ENCODE results near the gene LAMC3. TPM values are rescaled to one million over a fixed set of nuclear protein-coding genes. Genes with fewer than 3 reads are reported as not detected.

Gene LAMC3
- total RNA-seq, 2 experiments from 2014 or later, result 0.19 to 2.2 TPM

GRCh38 chr9:131116281-131117120 lies 107.5 kb downstream of the LAMC3 start:
- Histone ChIP-seq H3K4me1 (ENCODE audit: insufficient read depth, low read length, poor library complexity, severe bottlenecking) (no peaks in the 10 kb centered on the region), H3K4me3 (ENCODE audit: low read depth, low read length, poor library complexity, severe bottlenecking) (no peak overlapping the region), H3K4me2 (ENCODE audit: low read length) (no peak overlapping the region), H3K27ac (ENCODE audit: low read depth, low read length, poor library complexity, severe bottlenecking) (no peak overlapping the region), H2AFZ (ENCODE audit: low read length) (no peak overlapping the region), H3K9me3 (ENCODE audit: low read length) (no peaks in the 10 kb centered on the region), H3K36me3 (ENCODE audit: insufficient read depth, low read length) (no peaks in the 10 kb centered on the region), H3K9me2 (ENCODE audit: insufficient read depth, low read length) (no peaks in the 10 kb centered on the region), H3K79me2 (ENCODE audit: insufficient read depth, low read depth, low read length) (no peaks in the 10 kb centered on the region), H4K20me1 (ENCODE audit: insufficient read depth, low read length) (no peaks in the 10 kb centered on the region)
- ChIA-PET POLR2A (no interaction called here), CTCF (ENCODE audit: unreplicated experiment) (no interaction called here)
- TF ChIP-seq EZH2phosphoT487 (IDR thresholded peaks at IDR 0.05; ENCODE audit: borderline replicate concordance, low read depth, low read length) (no peak), CTCF (conservative IDR thresholded peaks at IDR 0.05; ENCODE audit: low read length) (no peak)
- BruUV-seq (replicated peaks), result no TSS peak
- DNase-seq (ENCODE audit: low spot score), result no peak
- intact Hi-C loops (cut with micrococcal nuclease; ENCODE audit: unreplicated experiment), result no loop called here

- Histone ChIP-seq H2AFZ (ENCODE audit: low read length) (no peak overlapping the region), H3K9me3 (ENCODE audit: low read length) (no peaks in the 10 kb centered on the region), H3K9me2 (ENCODE audit: insufficient read depth, low read length) (no peaks in the 10 kb centered on the region), H3K79me2 (ENCODE audit: insufficient read depth, low read depth, low read length) (no peaks in the 10 kb centered on the region), H3K4me1 (ENCODE audit: insufficient read depth, low read length, poor library complexity, severe bottlenecking) (no peaks in the 10 kb centered on the region), H4K20me1 (ENCODE audit: insufficient read depth, low read length) (no peaks in the 10 kb centered on the region), H3K4me2 (ENCODE audit: low read length) (no peak overlapping the region), H3K27ac (ENCODE audit: low read depth, low read length, poor library complexity, severe bottlenecking) (no peak overlapping the region), H3K4me3 (ENCODE audit: low read depth, low read length, poor library complexity, severe bottlenecking) (no peak overlapping the region), H3K36me3 (ENCODE audit: insufficient read depth, low read length) (no peaks in the 10 kb centered on the region)
- ChIA-PET POLR2A (interaction anchor here (0.5 kb wide), 1 partner anchor 9 kb away, joined by 3 read pairs; no protein-coding TSS in a partner anchor), CTCF (ENCODE audit: unreplicated experiment) (no interaction called here)
- no peak for TF ChIP-seq CTCF (conservative IDR thresholded peaks at IDR 0.05; ENCODE audit: low read length)
- no peak for TF ChIP-seq EZH2phosphoT487 (IDR thresholded peaks at IDR 0.05; ENCODE audit: borderline replicate concordance, low read depth, low read length)
- intact Hi-C loops (cut with micrococcal nuclease; ENCODE audit: unreplicated experiment), result no loop called here
- BruUV-seq (replicated peaks), result no TSS peak
- no peak for DNase-seq (ENCODE audit: low spot score)
These were observed 108.3 kb downstream of the LAMC3 start for GRCh38 chr9:131117121-131117761.

GRCh38 chr9:131117762-131118145 lies 108.8 kb downstream of the LAMC3 start:
- intact Hi-C loops (cut with micrococcal nuclease; ENCODE audit: unreplicated experiment), result no loop called here
- no peaks in the 10 kb centered on the region for H3K36me3 ChIP-seq (ENCODE audit: insufficient read depth, low read length)
- POLR2A ChIA-PET, result interaction anchor here (0.7 kb wide), 1 partner anchor 8 kb away, joined by 3 read pairs; no protein-coding TSS in a partner anchor
- no TSS peak for BruUV-seq (replicated peaks)
- no peaks in the 10 kb centered on the region for H3K79me2 ChIP-seq (ENCODE audit: insufficient read depth, low read depth, low read length)
- H3K4me2 ChIP-seq (ENCODE audit: low read length), result no peak overlapping the region
- no peaks in the 10 kb centered on the region for H3K9me3 ChIP-seq (ENCODE audit: low read length)
- no peak overlapping the region for H2AFZ ChIP-seq (ENCODE audit: low read length)
- CTCF ChIA-PET (ENCODE audit: unreplicated experiment), result no interaction called here
- H3K4me1 ChIP-seq (ENCODE audit: insufficient read depth, low read length, poor library complexity, severe bottlenecking), result no peaks in the 10 kb centered on the region
- H3K4me3 ChIP-seq (ENCODE audit: low read depth, low read length, poor library complexity, severe bottlenecking), result no peak overlapping the region
- TF ChIP-seq CTCF (conservative IDR thresholded peaks at IDR 0.05; ENCODE audit: low read length) (no peak), EZH2phosphoT487 (IDR thresholded peaks at IDR 0.05; ENCODE audit: borderline replicate concordance, low read depth, low read length) (no peak)
- DNase-seq (ENCODE audit: low spot score), result no peak
- no peaks in the 10 kb centered on the region for H4K20me1 ChIP-seq (ENCODE audit: insufficient read depth, low read length)
- no peak overlapping the region for H3K27ac ChIP-seq (ENCODE audit: low read depth, low read length, poor library complexity, severe bottlenecking)
- no peaks in the 10 kb centered on the region for H3K9me2 ChIP-seq (ENCODE audit: insufficient read depth, low read length)
